NCI-H2107 treated with DMSO at 0.1 percent for 48 hours (cell line): ENCODE measurements around the gene CEP290.
A peak's percentile ranks its signal among the peaks of the same experiment; 100 is the strongest.
"Not testable (repeated sequence)": the region's sequence is repeated elsewhere in the genome, so short reads cannot be mapped to it uniquely, and the experiment has no call there.

Source experiments
- DNase-seq: peaks from one replicate; lab custom pipeline; 2025; ENCODE audit not compliant: unreplicated experiment; lab: John Stamatoyannopoulos, UW

CEP290 gene

DNA sequence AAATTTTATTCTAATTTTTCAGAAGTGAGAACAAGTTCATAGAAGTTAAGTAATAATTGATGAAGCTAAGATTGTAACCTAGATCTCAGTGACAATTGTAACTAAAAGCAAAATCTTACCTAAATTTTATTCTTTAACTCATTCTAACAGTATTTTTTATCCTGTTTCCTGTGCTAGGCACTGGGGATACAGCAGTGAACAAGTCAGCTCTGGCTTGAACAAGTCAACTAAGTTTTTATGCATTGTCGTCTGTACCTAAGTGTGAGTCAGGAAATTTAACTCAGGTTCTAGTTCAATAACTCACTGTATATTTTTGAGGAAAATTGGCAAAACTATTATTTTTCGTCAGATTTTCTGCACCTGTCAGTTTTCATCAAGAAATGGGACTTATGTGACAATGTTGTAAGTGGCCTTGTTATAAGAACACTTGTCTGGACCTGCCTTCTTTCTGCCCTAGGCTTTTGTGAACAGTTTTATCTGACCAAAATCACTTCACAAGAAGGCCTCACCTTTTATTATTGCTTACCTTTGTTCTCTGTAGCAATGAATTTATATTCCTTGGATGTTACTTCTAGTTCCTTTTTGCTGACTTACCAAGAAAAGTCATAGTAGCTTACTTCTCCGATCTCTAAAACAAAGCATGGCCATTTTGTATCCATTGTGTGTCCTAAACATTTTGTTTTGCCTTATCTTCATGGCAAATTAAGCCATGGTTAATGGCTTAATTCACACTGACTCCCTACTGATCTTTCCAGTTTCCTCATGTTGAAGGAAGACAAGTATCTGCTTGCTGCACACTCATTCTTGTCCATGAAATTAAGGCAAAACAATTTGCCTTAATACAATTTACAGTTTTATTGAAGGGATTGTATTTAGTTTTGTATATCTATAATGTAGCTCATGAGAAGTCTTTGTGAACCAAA is 2.9 kb upstream of the CEP290 start:
- DNase-seq: no peak

DNA sequence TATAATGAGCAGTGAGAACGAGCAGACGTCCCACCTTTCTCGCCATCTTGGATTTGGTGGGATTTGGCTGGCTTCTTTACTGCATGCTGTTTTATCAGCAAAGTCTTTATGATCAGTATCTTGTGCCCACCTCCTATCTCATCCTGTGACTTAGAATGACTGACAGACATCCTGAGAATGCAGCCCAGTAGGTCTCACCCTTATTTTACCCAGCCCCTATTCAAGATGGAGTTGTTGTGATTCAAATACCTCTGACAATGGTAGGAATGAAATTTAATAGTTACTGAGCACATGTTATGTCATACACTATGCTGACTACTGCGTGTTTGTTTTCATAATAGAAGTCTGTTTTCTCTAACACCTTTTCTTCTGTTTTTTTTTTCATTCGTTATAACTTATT is 2.1 kb upstream of the CEP290 start:
- peak; percentile 18 for DNase-seq

DNA sequence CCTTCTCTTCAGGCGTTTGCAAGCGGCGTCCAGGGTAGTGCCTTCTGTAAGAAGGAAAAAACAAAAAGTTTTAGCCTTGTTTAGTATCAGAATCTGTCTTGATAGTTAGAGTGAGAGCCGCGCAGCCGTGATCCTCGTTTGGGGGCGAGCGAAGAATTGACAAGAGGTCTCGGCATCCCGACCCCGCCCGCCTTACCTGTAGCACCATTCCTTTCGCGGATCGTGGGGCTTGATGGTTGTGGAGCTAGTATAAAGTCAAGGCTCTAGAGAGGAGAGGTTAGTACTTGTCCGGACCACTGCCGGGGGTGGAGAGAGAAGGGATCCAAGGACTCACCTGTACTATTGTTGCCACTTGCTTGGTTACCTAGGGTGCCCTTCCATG is 713 bp upstream of the CEP290 start:
- peak; percentile 41 for DNase-seq

DNA sequence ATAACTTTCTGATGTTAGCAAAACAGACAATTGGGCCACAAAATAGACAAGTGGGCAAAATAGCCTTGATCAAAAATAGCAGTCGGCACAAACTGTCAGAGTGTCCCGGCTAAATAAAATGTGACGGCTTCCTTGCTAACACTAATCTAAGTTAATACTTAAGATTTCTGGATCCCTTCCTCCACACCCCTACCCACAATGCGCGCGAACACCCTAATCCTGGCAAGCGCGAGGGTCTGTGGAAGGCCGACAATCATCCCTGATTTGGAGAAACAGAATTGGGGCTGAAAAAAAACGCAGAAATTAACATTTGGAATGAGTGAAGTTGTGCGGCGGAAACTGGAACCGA is 489 bp downstream of the CEP290 start:
- no peak for DNase-seq

DNA sequence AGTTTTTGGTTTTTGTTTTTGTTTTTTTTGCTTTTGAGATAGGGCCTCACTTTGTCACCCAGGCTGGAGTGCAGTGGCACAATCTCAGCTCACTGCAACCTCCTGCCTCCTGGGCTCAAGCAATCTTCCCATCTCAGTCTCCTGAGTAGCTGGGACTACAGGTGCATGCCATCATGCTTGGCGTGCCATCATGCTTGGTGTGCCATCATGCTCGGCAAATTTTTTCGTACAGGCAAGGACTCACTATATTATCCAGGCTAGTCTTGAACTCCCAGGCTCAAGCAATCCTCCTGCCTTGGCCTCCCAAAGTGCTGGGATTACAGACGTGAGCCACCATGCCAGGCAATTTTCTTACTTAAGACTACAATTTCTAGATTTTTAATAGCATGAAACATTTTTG is 2.2 kb downstream of the CEP290 start:
- not testable (repeated sequence) for DNase-seq

DNA sequence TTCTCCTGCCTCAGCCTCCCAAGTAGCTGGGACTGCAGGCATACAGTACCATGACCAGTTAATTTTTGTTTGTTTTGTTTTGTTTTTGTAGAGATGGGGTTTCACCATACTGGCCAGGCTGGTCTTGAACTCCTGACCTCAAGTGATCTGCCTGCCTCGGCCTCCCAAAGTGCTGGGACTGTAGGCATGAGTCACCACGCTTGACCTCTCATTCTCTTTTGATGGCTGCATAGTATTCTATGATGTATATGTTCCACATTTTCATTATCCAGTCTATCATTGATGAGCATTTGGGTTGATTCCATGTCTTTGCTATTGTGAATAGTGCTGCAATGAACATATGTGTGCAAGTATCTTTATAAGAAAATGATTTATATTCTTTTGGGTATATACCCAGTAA is 8.7 kb downstream of the CEP290 start:
- DNase-seq: not testable (repeated sequence)

DNA sequence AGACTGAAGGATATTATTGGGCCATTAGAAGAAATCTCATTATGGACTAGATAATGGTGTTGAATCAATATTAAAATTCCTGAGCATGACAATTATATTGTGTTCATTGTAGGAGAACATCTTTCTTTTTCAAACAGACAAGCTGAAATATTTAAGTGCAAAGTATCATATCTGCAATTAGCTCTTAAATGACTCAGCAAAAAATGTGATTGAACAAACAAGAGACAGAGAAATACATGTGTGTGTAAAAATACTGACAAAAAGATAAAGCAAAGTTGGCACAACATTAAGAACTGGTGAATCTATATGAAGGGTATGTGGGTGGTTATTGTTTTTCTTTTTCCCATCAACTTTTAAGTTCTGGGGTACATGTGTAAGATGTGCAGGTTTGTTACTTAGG is 9.5 kb downstream of the CEP290 start:
- DNase-seq: no peak

DNA sequence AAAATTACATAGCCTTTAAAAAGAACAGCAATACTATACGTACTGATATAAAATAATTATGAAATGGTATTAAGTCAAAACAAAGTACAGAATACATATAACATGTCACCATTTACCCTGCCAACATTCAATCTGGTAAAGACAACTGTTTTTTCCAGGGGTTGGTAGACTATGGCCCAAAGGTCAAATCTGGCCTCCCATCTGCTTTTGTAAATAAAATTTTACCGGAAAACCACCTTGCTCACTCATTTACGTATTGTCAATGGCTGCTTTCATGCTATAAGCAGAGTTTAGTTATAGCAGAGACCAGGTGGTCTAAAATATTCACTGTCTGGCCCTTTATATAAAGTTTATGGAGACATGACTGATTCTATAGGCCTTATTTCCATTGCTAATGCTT is 14.0 kb downstream of the CEP290 start:
- DNase-seq: no peak

DNA sequence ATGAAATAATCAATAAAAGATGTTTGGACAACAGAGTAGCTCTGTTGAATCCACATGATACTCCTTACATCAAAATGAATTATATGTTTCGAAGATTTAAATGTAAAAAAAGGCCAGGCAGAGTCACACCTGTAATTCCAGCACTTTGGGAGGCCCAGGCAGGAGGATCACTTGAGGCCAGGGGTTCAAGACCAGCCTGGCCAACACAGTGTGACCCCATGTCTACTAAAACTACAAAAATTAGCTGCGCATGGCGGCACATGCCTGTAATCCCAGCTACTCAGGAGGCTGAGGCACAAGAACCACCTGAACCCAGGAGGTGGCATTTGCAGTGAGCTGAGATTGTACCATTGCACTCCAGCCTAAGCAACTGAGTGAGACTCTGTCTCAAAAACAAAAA is 14.8 kb downstream of the CEP290 start:
- DNase-seq: no peak

DNA sequence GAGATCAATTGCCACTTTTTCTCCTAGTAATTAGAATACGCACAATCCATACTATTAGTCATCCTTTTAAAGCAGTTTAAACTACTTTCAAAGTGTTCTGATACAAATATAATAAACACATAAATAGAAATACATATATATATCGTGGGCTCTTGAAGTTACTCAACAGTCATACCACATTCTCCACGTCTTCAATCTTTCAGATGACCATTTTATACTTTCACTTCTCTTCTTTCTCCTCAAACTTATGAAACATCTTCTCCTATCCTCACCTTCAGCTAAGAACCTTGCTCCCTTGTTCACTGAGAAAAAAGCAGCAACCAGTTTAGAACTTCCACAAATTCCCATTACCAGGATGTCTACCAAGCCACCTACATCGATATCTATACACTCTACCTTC is 19.2 kb downstream of the CEP290 start:
- DNase-seq: no peak

DNA sequence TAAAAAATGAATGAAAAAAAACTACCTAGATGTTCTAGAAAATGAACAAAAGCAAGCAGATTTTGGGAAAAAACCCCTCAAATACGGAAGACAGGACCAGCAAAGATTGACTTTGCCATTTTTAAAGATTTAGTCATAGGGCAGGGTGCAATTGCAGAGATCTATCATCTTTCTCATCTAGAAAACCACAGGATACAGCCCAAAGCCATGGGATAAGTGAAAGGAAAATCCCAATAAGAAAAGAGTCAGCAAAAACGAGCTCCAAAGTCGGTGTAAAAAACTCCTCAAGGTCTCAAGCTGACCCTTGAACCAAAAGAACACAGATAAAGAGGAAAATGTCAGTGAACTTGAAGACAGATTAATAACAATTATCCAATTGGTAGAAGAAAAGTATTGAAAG is 28.0 kb downstream of the CEP290 start:
- DNase-seq: no peak

DNA sequence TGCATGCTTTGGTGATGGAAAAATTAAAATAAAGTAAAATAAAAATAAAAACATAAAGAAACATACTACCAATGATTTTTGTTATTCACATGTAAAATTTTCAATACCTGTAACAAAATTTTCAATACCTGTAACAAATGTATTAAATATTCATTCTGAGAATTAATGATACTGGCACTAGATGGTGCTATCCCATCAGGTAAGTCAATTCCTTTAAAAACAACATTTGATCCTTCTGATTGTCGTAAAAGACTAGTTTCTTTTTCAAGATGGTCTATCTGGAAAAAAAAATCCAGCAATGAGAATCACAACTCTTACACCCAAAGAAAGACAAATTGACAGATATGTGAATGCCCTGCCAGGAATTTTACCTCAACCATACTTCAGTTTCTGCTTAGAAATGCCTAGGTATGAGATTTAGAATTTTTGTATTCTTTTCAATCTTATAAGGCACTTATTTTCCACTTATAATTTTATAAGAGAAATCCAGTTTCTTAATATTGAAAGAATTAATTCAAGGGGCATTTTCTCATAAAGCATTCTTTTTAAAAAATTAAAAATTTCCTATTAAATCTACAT is 30.7 kb downstream of the CEP290 start:
- DNase-seq: peak; percentile 49

DNA sequence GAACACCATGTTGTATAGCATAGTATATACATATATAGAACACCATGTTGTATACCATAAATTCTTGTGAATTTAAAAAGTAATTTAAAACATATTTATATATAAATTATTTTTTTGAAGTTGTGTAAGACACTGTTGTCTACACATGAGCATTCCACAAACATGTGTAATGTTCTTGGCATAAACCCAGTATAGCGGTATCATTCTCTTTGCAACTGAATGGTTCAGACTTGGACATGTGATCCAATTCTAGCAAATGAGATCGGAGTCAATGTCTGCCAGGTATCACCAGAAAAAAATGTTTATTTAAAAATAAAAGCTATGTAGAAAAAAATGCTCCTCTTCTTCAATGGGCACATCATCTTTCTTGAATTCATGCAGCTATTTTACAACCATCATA is 33.9 kb downstream of the CEP290 start:
- no peak for DNase-seq

DNA sequence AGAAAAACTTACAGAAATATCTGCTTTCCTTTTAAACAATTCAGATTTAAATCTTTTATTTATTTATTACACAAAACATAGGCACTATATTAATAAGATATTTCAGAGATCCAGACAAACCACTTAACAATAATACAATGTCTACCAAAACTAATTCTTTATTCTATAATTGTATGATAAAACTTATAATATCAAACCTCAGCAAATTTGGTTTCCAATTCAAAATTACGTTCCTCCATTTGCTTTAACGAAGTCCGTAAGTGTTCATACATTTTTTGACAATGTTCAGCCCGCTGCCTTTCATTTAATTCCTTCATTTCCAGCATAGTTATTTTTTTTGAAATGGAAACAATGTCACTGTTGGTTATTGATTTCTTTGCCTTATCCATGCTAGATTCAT is 48.3 kb downstream of the CEP290 start:
- DNase-seq: no peak

DNA sequence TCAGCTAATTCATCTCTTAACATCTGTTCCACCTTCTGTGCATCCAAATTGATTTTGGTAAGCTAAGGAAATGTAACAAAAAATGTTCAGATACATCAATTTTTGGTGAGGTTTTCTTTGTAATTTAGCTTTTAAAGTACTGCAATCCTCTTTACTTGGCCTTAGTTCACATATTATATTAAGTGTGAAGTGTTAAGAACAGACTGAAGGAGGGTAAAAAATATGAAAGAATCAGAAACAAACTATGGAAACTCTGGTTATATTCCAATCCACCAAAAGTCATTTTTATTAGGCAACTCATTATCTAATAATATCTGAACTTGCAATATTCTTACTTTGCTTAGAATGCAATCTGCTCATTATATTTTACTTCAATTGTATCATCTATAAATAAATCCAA is 49.1 kb downstream of the CEP290 start:
- no peak for DNase-seq

DNA sequence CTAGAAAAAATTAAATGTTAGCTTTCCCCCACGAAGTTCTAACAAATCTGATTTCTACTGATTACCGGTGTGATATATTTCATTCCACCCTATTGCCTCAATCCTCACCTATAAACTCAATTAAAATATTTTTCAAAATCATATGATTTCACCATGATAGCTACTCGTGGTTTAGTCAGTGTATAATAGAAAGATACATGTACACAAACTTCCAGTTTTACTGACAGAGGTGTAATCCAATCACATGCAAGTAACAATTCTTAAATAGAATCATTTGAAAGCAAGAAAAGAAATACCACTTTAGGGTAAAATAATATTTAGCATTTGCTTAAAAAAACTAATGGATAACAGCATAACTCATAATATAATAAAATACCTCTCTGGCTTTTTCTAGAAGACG is 57.7 kb downstream of the CEP290 start:
- no peak for DNase-seq

DNA sequence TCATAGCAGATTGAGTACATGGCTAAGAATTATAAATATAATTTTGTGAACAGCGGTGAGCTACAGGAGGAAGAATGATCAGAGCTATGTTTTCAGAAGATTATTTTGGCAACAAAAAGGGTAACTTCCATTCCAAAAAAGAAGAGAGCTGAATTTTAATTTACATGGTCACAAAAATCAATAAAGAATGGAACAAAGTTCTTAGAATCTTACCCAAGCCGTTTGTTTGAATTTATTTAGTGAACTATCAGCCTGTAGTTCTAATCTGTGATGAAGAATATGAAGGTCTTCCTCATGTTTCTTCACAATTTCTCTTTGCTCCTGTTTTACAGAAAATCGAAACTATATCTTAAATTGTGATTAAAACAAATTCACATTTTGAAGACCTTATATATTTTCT is 58.3 kb downstream of the CEP290 start:
- DNase-seq: no peak

DNA sequence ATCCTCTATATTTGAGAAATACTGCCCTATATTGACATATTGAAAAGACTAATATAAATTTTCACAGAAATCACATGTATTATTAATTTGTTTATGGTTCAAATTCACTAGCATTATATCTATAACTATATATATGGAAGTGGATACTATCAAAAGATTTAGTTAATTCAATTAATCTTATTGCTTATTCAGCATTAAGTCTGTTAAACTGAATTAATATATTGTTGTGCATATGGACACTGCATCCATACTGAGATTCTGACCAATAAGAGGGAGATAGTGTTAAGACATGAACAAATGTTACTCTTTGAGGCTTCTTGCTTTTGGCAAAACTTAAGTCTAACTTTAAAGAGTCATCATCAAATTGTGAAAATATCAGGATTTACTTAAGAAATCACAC is 60.6 kb downstream of the CEP290 start:
- no peak for DNase-seq

DNA sequence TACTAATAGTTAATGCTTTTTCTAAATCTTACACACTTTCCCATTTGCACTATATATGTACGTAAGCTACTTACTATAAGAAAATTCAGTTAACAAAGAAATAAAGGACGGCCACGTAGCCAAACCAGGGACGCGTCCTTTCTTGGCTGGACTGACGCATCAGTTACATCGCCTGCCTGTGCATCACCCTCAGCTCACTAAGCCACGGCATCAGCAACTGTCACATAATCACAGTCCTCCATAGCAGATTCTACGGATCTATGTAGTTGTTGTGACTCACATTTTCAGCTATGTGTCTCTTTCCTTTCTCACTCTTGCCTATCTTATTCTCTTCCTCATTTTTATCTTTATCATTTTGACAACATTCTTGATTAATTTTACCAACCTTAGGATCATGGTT is 74.6 kb downstream of the CEP290 start:
- no peak for DNase-seq

DNA sequence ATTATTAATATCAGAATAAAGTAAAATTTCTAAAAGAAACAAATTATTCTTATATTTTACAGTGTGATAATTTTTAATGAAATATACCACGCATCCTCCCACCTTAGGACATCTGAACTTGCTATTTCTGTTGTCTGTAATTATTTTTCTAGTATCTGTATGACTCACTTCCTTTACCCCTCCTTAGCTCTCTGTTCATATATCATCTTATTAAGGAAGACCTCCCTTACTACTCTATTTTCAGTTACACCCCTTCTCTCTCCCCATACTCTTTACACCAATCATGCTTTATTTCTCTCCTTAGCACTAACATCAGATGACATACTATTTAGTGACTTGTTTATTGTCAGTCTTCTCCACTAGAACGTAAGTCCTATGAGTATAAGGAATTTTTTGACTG is 78.5 kb downstream of the CEP290 start:
- no peak for DNase-seq

DNA sequence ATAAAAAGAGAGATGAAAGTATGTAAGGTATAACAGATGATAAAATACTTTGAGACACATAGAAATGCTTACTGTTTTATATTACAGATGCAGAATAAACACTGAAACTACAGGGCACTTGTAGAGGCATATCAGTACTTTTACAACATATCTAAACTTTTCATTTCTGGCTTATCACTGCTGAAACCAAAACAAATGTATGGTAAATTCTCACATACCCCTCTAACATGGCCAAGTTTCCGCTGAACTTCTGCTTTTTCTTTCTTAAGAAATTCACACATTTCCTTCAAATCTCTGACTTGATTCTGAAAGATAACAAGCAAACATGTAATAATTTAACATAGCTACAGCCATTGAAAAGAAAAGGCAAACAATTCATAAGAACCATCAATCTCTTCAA is 79.4 kb downstream of the CEP290 start:
- DNase-seq: no peak

DNA sequence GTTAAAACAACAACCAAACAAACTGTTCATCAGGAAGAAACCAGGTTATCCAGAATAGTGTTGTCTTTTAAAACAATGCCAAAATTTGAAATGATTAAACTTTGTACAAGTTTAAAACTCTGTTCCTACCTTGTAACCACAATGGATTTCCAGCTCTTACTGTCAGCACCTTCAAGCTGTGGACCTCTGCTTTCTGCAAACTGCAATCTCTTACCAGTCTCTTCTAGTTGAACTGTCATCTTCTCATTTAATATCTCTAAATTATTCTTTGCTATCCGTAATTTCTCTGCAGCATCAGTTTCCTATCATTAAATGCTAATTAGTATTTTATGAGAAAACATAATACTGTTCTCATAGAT is 83.2 kb downstream of the CEP290 start:
- no peak for DNase-seq
